Erythroblast (primary cell): Measurements from ENCODE around the gene B3GALT4.

Experiments
- GATA1 ChIP-seq: IDR thresholded peaks from 2 replicates; pipeline ENCODE4 v1.6.1; 2011; ENCODE audit warnings: low read depth, mild to moderate bottlenecking, control low read depth, low read length, moderate library complexity
- POLR2A ChIP-seq: IDR thresholded peaks from 2 replicates; pipeline ENCODE4 v1.6.1; 2011; ENCODE audit warnings: mild to moderate bottlenecking, low read length

GRCh38 chr6:33299237-33299944, 22.5 kb downstream of the B3GALT4 start:
- TF ChIP-seq POLR2A (peak; percentile 97), GATA1 (no peak)
